GM11168 (cell line): ENCODE data around the gene KRTAP29-1.
"Not testable (repeated sequence)": the region's sequence is repeated elsewhere in the genome, so short reads cannot be mapped to it uniquely, and the experiment has no call there.

Experiments
- in situ Hi-C: fragments of 300-500 bp; cut with MboI; formaldehyde crosslinking; loops from one replicate; pipeline ENCODE4 v1.12.0; 2022; ENCODE audit warnings: low sequenced_read_pairs; ENCODE audit not compliant: unreplicated experiment

KRTAP29-1 gene, protein sequence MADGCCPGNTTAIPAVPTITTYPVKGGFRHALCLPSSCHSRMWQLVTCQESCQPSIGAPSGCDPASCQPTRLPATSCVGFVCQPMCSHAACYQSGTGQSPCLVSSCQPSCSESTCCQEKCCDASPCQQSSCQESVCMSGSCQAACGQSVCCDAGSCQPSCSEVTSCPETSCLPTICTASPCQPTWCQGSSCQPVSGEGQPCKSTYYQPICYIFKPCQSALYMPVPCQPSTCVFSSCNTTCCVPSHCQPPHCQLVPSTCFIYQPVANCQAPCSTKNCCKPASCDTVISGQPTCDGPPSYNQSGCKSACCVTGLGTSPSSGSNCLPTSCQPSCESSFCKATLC

DNA sequence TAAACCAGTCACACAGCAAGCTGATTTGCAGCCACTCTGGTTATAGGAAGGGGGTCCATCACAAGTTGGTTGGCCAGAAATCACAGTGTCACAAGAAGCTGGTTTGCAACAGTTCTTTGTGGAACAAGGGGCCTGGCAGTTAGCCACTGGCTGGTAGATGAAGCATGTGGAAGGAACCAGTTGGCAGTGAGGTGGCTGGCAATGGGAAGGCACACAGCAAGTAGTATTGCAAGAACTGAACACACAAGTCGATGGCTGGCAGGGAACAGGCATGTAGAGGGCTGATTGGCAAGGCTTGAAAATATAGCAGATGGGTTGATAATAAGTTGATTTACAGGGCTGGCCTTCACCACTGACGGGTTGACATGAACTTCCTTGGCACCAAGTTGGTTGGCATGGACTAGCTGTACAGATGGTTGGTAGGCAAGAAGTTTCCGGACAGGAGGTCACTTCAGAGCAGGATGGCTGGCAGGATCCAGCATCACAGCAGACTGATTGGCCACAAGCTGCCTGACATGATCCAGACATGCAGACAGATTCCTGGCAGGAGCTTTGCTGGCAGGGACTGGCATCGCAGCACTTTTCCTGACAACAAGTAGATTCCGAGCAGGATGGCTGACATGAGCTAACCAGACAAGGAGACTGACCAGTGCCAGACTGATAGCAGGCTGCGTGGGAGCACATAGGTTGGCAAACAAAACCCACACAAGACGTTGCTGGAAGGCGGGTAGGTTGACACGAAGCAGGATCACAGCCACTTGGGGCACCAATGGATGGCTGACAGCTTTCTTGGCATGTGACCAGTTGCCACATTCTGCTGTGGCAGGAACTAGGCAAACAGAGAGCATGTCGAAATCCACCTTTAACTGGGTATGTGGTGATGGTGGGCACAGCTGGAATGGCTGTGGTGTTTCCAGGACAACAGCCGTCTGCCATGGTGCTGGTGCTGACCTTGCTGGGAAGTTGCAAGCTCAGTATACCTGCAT lies at the start of gene KRTAP29-1:
Gene KRTAP29-1 (minus strand): TSS at position 936 of the 986 bp plus-strand sequence. CDS start 0 bp downstream, at position 936.
- in situ Hi-C loops = loop anchor here (25.0 kb wide), 1 partner anchor 390 kb away; no protein-coding TSS in a partner anchor

DNA sequence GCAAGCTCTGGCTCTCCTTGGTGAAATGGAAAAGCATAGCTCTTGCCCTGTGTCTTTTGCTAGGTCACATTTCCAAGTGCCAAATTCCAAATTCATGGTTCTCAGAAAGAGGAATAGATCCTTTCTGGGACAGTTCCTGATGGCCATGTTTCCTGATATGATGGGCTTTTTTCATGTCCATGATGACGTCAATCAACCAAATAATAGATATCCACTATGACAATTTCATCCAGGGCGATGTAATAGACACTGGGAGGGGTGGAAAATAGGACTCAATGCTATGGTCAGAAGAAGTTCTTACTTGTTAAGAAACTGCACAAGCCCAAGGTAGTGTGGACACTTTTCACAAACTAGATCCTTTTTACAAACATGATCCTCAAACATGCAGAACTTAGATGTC lies 48.5 kb upstream of the KRTAP29-1 start:
- in situ Hi-C loops = no loop called here

DNA sequence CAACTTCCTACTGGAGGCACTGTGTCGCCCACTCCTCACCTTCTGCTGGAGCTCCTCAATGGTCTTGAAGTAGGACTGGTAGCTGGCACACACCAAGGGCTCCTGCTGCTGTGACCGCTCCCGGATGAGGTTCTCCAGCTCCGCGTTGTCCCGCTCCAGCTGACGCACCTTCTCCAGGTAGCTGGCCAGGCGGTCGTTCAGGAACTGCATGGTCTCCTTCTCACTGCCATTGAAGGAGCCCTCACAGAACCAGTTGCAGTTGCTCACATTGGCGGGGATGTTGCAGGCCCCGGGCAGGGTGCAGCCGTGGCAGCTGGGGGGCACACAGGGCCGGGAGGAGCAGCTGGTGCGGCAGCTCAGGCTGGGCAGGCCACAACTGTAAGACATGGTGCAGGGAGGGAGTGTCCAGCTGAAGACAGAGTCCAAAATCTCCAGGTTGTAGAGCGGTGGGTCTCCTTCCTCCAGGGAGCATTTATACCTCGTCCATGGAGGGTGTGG lies 47.8 kb upstream of the KRTAP29-1 start, which contains the start of gene KRT33A:
Gene KRT33A (minus strand): TSS at position 448 of the 498 bp plus-strand sequence. CDS start 61 bp downstream, at position 387.
- in situ Hi-C loops = not testable (repeated sequence)

DNA sequence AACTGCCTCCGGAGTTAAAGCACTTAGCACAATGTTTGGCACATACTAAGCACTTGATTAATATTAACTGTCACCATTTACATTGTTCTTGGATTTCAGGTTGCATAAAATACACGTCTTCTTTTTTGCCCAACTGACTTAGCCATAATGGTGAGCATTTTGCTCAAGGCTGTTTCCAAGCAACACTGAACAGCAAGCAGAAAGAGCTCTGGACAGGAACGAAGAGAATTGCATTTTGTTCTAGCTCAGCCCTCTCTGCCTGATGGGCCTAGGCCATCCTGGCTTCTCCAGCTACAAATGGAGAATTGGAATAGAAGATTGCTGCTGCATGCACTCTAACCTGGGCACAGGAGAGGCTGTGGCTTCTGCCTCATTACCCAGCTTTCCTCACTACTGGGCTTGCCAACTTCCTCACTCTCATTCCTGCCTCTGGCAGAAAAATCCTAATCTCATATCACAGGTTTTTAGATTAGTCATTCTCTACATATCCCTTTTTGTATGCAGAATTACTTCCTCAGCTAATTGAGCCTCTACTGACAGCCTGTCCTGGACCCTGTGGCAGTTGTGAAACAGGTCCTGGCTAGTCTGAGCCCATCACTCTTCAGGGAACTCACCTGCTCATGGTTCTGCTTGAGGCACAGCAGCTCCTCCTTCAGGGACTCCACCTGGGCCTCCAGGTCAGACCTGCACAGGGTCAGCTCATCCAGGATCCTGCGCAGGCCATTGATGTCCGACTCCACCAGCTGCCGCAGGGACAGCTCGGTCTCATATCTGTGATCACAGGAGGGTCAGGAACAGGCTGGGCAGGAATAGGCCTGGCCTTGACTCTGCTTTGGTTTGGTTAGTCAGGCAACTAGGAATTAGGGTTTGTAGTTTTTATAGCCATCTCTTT lies 45.5 kb upstream of the KRTAP29-1 start:
- in situ Hi-C loops = no loop called here

DNA sequence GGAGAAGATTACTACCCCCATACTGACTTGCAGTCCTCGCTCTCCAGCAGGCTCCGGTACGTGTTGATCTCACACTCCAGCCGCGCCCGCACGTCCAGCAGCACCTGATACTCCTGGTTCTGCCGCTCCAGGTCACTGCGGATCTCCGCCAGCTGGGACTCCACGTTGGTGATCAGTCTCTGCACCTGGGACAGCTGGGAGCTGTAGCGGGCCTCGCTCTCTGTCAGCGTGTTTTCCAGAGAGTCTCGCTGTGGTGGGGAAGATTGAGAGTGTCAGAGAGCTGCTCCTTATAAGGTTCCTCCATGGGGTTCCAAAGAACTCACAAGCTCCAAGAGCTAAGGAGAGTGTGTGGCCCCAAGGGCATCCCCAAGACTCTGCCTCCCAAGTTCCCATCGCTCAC lies 43.8 kb upstream of the KRTAP29-1 start:
- in situ Hi-C loops = not testable (repeated sequence)

DNA sequence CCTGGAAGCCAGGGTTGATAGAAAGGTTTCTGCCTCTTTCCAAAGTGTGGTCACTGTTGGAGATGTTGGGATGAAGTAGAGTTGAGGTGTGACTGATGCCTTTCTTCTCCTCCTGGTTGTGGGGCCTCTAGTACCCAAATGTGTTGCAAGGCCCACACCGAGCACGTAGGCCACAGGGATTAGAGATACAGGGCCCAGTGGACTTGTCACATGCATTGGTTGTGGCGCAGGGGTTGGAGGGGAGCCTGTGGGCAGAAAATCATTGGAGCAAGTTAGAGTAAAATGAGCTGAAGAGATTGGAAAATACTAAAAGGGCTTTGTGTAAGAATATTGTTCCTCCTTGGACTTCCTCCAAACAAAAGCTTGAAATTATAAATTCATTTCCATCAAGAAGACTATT lies 43.3 kb upstream of the KRTAP29-1 start:
- in situ Hi-C loops = no loop called here

DNA sequence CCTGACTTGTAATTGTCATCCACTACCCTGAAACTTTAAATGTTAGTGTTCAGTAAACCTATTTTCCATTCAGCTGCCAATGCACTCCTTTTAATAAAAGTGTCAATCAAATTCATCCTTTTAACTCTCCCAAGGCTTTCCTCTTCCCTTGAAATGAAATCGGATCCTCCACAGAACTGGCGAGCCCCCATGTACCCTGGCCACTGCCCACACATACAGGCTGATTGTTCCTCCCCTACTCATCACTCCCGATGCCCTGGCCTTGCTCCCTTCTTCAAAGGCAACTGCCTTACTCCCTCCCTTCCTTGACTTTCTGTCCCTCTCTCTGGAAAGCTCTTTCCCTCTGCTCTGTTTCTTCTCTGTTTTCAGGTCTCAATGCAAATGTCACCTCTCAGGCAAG lies 40.4 kb upstream of the KRTAP29-1 start:
- in situ Hi-C loops = no loop called here

DNA sequence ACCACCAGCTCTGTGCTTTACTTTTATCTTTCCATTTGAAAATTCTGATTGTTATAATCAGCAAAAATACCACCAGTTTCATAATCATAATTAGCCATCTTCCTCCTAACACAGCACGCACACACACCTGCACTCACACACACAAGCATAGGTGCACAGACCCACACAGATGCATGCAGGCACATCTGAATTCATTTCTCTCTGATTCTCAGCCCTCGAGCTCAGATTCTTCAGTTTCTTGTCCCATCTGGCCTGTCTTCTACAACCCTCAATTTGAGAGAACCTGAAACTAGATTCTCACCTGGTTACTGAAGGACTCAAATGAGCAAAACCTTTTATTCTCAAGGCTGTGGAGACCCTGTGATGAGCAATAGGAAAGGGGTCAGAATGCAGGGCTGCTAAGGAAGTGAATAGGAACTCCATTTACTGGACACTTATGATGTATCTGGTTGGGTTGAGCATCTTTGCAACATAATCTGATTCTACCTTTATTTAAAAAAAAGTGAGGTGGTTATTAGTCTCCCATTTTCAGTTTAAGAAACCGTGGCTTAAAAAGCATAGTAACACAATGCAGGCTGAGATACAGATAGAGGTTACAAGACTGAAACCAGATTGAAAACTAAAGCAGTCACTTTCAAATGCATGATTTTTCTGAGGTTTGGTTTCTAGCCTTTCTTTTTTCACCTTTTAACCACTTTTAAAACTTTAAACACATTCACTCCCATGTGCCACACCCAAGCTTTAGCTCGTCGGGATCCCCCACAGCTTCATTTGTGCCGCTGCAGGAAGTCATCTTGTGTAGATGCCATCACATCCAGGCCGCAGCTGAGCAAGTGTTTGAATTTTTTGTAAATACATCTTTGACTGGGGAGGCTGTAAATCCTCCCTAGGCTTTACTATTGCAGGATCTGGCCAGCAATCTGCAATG lies 38.5 kb upstream of the KRTAP29-1 start:
- in situ Hi-C loops = no loop called here

DNA sequence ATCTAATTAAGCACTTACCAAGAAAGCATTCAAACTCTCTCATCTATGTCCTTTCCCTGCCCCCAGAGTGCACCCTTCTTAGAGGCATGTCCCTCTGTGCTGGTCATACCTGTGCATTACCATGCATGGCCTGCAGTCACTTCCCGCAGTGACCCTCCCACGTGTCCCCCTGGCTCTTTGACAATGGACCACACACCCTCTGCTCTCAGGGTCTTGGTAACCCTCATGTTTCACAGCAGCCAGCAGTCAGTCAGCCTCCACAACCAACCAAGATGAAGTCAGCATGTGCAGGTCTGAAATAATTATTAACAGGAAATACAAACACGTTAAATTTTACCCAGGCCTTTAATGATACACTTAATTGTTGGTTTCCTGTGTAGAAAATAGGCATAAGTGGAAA lies 37.8 kb upstream of the KRTAP29-1 start:
- in situ Hi-C loops = no loop called here

DNA sequence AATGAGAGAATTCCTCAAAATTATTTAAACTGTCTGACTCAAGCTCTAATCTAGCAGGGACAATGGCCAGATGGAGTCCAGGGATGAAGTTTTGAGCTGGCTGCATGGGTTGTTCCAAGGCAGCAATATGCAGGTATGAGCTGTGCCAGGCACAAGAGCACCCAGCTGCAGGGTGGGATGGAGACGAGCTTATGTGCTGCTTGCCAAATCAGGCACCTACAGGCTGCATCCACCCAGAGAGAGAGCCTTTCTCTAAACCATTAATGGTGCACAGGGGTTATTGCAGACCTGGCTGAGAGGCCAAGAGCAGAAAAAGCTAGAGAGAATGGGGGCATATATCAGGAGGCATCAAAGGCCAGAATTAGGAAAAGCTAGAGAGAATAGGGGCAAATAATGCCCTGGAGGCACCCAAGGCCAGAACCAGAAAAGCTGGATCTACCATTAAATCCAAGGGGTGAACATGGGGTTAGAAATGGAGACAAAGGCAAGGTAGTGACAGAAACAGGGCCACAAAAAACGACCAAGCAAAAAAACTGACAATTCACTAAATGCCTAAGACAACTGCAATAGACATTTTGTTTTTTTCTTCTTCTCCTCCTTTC lies 37.0 kb upstream of the KRTAP29-1 start:
- in situ Hi-C loops = no loop called here

DNA sequence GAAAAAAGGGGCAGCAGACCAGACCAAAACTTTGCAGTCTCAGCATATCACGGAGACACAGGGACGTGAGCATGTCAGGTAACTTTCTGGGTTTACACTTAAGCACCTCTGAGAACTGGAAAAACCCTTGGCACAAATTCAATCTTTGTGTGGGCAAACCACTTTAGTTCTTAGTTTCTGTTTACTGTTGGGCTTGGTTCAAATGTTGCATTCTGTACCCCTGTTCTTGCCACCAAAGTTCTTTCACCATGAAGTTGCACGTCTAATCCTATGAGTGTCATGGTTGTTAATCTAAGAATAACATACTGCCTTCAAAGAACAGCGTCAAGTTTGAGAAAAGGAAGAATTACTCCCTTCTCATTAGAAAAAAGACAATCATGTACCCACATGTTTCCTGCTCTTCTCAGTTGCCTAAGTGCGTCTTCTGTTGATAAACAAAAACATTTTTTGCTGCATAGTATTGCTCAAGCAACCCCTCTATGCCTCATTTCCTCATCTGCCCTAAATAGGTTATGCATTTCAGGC lies 36.4 kb upstream of the KRTAP29-1 start:
- in situ Hi-C loops = no loop called here

DNA sequence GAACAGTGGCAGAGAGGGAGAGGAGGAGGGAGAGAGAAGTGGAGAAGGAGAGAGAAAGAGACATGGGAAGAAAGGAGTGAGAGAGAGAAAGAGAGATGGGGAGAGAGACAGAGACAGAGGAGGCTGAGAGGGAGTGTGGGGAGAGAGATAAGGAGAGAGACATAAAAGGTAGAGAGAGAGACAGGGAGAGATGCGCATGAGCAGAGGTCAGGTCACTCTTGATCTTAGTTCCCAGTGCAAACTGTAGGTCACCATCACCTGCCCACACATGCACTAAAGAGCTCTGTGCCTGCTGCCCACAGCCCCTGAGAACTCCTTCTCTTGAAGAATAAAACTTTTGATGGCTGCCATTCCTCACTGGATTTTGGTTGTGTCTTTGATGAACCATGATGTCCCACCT lies 33.1 kb upstream of the KRTAP29-1 start:
- in situ Hi-C loops = no loop called here

DNA sequence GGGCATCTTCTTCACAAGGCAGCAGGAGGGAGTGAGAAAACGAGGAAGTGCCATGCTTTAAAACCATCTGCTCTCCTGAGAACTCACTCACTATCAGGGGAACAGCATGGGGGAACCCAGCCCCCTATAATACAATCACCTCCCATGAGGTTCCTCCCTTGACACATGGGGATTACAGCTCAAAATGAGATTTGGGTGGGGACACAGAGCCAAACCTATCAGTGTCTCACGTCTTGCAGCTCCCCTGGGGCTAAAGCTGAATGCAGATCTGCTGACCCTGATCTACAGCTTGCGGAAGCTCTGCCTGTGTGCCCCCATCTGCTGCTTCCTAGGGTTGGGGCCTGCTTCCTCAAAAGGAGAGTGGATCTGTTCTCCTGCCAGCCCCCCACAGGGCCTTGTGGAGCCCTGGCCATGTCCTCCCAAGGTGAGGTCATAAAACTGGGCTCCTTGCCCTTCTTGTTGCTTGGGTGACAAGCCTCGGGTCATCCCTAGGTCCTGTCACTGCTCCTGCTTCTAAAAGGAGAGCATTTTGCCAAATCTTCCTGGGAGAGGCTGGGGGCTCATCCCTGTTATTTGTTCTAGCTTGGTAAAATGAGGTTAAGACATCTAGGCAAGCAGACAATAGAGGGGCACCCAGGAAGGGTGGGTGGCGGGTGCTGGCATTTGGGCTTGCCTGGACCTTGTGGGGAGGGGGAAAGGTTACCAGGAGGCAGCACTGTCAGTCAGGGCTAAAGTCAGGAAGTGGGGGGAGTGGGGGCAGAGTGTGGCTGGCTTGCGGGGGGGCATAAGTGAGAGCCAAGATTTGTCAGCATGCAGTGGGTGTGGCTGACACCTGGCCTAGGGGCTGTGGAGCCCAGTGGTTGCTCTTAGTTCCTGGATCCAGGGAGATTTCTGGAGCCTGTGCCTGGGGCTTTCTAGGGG lies 32.0 kb upstream of the KRTAP29-1 start:
- in situ Hi-C loops = no loop called here

DNA sequence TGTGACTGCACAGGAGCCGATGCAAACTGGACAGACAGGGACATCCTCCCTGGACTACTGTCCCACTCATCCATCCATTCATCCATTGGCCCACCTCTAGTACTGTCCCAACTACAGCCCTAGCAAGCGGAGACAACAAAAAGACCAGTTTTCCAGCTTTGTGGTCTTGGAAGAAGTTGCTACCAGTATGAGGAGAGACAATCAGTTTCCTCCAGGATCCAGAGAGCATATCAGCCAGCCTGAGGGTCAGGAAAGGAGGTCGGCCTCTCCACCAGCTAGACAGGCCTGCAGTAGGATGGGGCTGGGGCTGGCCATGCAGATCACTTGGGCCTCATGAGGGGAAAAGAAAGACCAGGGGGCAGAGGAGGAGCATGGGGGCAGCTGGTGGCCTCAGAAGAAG lies 31.2 kb upstream of the KRTAP29-1 start:
- in situ Hi-C loops = no loop called here

DNA sequence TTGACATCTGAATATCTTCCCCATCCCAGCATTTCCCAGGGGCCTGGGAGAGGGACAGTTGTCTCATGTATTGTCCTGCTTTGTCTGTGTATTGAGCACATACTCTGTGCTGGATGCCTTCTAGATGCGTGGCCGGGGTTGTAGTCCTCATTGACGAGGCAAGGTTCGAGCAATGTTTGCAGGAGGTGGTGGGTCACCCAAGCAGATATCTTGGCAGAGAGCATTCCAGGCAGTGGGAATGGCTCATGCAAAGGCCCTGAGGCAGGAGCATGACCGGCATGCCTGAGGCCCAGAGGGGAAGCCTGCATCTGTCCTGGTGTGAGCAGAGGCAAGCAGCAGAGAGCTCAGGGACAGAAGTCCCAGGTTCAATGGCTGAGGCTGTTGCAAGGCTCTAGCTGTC lies 30.4 kb upstream of the KRTAP29-1 start:
- in situ Hi-C loops = no loop called here

DNA sequence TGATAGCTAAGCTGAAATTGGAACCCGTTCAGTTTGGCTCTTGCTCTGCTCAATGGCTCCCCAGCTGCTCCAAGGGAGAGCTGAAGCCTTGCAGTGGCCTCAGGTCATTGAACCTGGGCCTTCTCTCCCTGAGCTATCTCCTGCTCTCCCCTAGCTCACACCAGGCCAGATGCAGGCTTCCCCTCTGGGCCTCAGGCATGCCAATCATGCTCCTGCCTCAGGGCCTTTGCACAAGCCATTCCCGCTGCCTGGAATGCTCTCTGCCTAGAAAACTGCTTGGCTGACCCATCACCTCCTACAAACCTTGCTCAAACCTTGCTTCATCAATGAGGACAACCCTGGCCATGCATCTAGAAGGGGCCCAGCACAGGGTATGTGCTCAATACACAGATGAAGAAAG lies 29.6 kb upstream of the KRTAP29-1 start:
- in situ Hi-C loops = no loop called here

DNA sequence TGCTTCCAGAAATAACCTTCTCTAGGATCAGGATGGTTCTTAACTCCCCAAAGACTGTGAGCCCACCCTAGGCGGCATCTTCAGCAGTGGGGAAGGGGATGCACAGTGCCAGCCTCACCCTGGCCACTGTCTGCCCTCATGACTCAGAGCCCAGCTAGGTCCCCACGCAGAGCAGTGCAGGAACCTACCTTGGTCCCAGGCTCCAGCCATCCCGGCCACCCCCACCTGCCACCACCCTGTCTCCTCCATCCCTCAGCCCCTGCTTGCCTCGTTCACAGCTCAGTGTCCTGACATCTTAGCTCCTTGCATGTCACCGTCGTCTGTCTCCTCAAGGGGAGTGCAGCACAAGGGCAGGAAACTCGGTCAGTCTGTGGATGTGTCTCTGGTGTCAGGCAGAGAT lies 29.0 kb upstream of the KRTAP29-1 start:
- in situ Hi-C loops = no loop called here
